Neural crest cell (in vitro differentiated cells): ENCODE measurements around the gene APBB2. TPM values are rescaled to one million over a fixed set of nuclear protein-coding genes. Genes with fewer than 3 reads are reported as not detected.

Experiments used
- DNase-seq: peaks from one replicate; pipeline ENCODE4 v3.0.0; 2021; ENCODE audit warnings: low read depth, mixed read lengths, low spot score
- H3K27ac Mint-ChIP-seq: one replicate; pipeline ENCODE4 v1.8.0; 2021; ENCODE audit warnings: mild to moderate bottlenecking, mixed read lengths; ENCODE audit not compliant: unreplicated experiment
- H3K27me3 Mint-ChIP-seq: 2 replicates; pipeline ENCODE4 v1.8.0; 2021; ENCODE audit warnings: low read depth, mild to moderate bottlenecking, mixed read lengths
- H3K36me3 Mint-ChIP-seq: 2 replicates; pipeline ENCODE4 v1.8.0; 2021; ENCODE audit warnings: low read depth, mild to moderate bottlenecking, mixed read lengths
- H3K4me1 Mint-ChIP-seq: 2 replicates; pipeline ENCODE4 v1.8.0; 2021; ENCODE audit warnings: mixed read lengths
- H3K4me3 Mint-ChIP-seq: one replicate; pipeline ENCODE4 v1.8.0; 2021; ENCODE audit warnings: mild to moderate bottlenecking, mixed read lengths
- H3K9me3 Mint-ChIP-seq: 2 replicates; pipeline ENCODE4 v1.8.0; 2021; ENCODE audit warnings: mixed read lengths
- CTCF ChIP-seq: fragments of 200-600 bp; sonication (generic); conservative IDR thresholded peaks from 2 replicates; pipeline ENCODE4 v1.5.0; 2021; ENCODE audit warnings: antibody characterized with exemption, mild to moderate bottlenecking
- total RNA-seq: library from RNA; stranded (reverse); gene quantifications from 2 replicates; pipeline ENCODE4 v1.2.1, GENCODE V29; 2021

Gene APBB2
- total RNA-seq, 1 donor from 2014 or later, result 68.5 TPM

- H3K9me3 Mint-ChIP-seq, result peaks cover 11% of the 10 kb centered on the region
- peaks cover 10% of the 10 kb centered on the region for H3K36me3 Mint-ChIP-seq
- no peak for TF ChIP-seq CTCF
Measured at GRCh38 chr4:41184009-41184408, 30.3 kb downstream of the APBB2 start.

GRCh38 chr4:41183021-41183553 lies 31.3 kb downstream of the APBB2 start:
- Mint-ChIP-seq H3K4me1 (peaks cover 15% of the 10 kb centered on the region), H3K9me3 (peaks cover 11% of the 10 kb centered on the region), H3K4me3 (no peak overlapping the region), H3K27me3 (no peaks in the 10 kb centered on the region), H3K36me3 (peaks cover 10% of the 10 kb centered on the region), H3K27ac (no peak overlapping the region)
- no peak for DNase-seq
- TF ChIP-seq CTCF, result no peak

More at GRCh38 chr4:41184009-41184408, 30.3 kb downstream of the APBB2 start:
- no peak for DNase-seq
- H3K4me3 Mint-ChIP-seq, result no peak overlapping the region
- peaks cover 11% of the 10 kb centered on the region for H3K4me1 Mint-ChIP-seq
- no peak overlapping the region for H3K27ac Mint-ChIP-seq
- no peaks in the 10 kb centered on the region for H3K27me3 Mint-ChIP-seq

- Mint-ChIP-seq H3K27ac (no peak overlapping the region), H3K36me3 (peaks cover 10% of the 10 kb centered on the region), H3K27me3 (no peaks in the 10 kb centered on the region), H3K9me3 (peaks cover 11% of the 10 kb centered on the region), H3K4me3 (no peak overlapping the region), H3K4me1 (peaks cover 20% of the 10 kb centered on the region)
- no peak for DNase-seq
- no peak for TF ChIP-seq CTCF
Measured at GRCh38 chr4:41181037-41181436, 33.3 kb downstream of the APBB2 start.

- H3K4me3 Mint-ChIP-seq, result no peak overlapping the region
Measured at GRCh38 chr4:41179498-41180195, 34.7 kb downstream of the APBB2 start.

More at GRCh38 chr4:41179498-41180195, 34.7 kb downstream of the APBB2 start:
- H3K9me3 Mint-ChIP-seq, result peaks cover 7% of the 10 kb centered on the region
- H3K27ac Mint-ChIP-seq, result no peak overlapping the region
- no peak for TF ChIP-seq CTCF
- DNase-seq, result no peak
- peaks cover 20% of the 10 kb centered on the region for H3K4me1 Mint-ChIP-seq
- peaks cover 6% of the 10 kb centered on the region for H3K36me3 Mint-ChIP-seq
- H3K27me3 Mint-ChIP-seq, result no peaks in the 10 kb centered on the region
